GM10847 (cell line): ENCODE measurements around the gene CCDC13.

Source experiments
- POLR2A ChIP-seq: IDR thresholded peaks from 2 replicates; pipeline ENCODE4 v1.6.1; 2011; ENCODE audit not compliant: insufficient read length; ENCODE audit errors: extremely low read depth

CCDC13 gene

DNA sequence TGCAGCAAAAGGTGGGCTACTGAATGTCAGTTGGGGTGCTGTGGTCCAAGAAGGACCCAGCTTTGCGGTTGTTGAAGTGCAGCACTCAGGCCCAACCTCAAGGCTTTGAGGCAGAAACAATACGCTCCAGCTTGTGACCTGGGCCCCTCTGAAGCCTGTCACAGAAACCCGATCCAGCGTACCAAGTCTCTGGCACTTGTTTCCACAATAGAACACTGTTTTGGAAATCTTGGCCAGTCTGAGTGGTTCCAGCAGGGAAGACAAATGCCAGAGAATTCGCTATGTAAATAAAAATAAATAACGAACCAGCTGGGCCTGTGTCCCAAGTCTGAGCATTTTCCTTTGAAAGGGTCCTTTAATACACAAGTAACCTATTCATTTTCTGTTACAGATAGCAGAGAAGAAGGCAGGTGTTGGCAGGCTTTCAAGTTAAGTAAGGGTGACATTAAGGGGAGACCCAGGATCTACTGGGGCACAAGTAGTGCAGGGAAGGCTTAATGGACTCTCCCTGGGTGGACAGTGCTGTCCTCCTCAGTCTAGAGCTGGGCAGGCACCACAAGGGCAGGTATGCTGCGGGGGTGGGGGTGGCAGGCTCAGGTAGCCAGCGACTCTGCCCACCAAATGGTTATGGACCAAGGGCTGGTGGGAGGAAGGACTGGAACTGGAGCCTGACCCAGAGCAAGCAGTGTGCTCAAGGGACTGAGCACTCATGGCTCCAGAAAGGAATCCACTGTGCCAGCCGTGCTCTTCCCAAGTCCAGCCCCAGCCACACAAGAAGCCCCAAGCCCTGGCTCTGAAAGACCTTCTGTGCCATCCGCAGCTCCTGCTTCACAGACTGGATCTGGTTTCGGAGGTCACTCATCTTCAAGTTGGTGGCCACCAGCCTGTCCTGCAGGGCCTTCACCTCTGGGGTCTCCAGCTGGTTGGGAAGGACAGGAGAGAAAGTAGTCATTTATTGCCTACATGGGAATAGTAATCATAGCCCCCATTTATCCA, 26.3 kb downstream of the CCDC13 start:
- TF ChIP-seq POLR2A = no peak

- TF ChIP-seq POLR2A = no peak
Measured at GRCh38 chr3:42745776-42746454, 27.1 kb downstream of the CCDC13 start.

DNA sequence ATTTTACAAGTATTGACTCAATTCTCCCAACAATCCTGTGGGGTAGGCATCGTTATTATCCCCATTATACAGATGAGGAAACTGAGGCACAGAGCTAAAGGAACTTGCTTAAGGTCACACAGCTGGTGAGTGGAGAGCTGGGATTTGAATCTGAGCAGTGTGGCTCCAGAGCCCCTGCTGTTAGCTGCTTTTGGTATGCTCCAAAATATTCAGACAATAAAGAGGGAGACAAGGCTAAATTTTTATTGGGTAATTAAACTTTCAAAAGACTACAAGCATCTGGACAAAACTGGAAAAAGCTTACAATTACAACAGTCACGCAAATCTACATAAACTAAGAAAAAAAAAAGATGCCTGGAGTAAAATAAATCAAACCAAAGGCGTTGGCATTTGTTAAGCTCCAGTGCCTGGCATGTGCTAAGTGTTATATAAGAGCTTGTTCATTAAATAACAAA, 27.7 kb downstream of the CCDC13 start:
- TF ChIP-seq POLR2A = no peak

DNA sequence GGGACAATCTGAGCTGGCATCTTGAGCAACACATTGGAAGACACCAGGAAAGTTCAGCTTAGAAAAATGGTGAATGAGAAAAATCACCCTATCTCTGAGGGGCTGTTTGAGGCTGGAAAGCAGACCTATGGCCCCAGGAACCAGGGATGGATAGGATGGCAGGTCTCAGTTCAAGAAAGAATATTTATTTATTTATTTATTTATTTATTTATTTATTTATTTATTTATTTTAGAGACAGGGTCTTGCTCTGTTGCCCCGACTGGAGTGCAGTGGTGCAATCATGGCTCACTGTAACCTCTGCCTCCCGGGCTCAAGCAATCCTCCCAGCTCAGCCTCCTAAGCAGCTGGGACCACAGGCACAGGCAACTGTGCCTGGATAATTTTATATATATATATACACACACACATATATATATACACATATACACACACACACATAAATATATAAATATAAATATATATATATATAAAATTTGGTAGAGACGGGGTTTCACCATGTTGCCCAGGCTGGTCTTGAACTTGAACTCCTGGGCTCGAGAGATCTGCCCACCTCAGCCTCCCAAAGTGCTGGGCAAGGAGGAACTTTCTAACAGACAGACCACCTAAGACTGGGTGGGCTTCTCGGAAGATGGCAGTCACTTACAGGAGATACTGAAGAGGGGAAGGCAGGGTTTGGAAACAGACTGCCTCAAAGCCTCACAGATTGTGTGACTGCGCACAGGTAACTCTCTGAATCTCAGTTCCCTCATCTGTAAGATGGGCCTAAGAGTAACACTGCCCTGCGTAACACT, 29.7 kb downstream of the CCDC13 start:
- no peak for TF ChIP-seq POLR2A

DNA sequence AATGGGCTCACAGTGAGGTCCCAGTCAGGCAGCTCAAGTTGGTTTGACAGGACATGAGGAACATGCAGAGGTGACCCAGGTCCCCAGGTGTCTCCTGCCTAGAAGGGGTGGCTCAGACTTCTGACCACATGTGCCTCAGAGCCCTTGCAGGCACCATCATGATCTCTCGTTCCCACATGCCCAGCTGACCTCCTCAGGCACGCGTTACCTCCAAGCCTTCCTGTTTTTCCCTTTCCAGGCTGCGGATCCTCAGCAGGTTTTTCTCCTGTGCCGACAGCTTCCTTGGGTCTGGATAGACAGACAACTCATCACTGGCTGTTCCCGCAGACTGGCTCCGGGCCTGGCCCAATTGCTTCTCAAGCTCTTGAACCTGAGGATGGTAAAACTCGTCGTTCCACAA, 30.4 kb downstream of the CCDC13 start:
- no peak for TF ChIP-seq POLR2A

DNA sequence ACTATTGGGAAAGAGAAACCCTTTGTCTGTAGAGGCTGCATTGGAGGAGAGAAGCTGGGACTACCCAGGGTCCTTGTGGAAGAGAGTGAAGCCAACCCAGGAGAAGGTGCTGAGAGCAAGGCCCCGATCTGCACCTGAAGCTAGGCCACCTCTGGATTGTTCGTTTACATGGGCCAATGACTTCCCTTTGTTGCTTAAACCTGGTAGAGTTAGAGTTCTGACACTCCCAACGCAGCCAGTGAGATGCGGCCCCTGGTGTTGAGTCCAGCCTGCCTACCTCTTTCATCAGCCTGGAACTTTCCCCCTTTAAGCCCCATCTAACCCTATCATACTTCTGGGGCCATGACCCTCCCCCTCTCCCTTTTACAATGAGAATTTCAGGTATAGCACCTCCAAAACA, 30.8 kb downstream of the CCDC13 start:
- TF ChIP-seq POLR2A = no peak

GRCh38 chr3:42741796-42742195, 31.3 kb downstream of the CCDC13 start:
- no peak for TF ChIP-seq POLR2A

GRCh38 chr3:42739401-42740158, 33.5 kb downstream of the CCDC13 start:
- TF ChIP-seq POLR2A = no peak

DNA sequence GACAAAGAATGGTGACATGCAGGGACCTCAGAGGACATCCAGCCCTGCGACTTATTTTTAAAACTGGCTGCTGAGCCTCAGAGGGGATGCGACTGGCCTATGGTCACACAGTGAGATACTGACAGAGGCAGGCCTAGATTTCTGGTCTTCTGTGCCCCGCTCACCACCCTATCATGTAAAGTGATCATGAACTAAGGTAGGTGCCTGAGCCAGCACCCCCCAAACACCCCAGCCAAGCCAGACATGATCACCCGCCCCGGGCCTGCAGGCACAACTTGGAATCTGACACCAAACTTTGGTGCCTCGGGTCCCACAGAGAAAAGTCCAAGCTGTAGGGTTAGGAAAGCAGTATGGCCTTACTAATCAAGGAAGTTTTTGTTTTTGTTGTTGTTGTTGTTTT, 36.5 kb downstream of the CCDC13 start:
- no peak for TF ChIP-seq POLR2A

GRCh38 chr3:42736081-42736480, 37.0 kb downstream of the CCDC13 start:
- TF ChIP-seq POLR2A = no peak

DNA sequence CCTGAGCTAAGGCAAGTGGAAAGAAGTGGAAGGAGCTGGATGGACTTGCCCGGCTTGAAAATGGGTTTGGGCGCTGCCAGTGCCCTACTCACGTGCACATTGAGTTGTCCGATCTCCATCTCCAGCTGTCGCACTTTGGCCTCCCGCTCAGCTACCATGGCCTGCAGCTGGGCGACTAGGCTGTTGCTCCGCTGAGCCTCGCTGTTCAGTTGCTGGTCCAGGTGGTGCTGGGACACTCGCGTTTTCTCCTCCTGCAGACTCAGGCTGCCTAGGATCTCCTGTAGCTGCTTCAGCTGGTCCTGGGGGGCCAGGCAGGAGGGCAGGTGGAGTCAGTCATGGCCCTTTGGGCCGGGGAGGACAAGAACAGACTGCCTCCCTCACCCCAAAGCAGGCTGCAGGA, 37.4 kb downstream of the CCDC13 start:
- no peak for TF ChIP-seq POLR2A

DNA sequence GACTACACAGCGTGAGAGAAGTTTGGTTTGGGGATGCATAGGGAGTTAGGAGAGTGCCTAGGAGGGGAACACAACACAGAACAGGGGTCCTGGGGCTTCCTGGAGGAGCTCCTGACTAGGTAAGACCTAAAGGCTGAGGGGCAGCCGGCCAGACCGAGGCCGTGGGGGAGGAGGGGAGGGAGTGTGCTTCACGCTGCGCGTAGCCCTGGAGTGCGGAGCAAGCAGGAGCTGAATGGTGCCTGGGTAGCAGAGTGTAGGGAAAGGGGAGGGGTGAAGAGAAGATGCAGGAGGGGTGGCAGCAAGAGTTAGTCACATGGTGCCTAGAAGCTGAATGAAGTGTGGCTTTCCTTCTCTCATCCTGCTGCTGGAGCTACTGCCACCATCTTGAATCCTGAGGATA, 38.0 kb downstream of the CCDC13 start:
- TF ChIP-seq POLR2A = no peak

GRCh38 chr3:42734263-42734860, 38.7 kb downstream of the CCDC13 start:
- no peak for TF ChIP-seq POLR2A
